H1 (cell line): ENCODE data around the gene MINDY3. TPM values are rescaled to one million over a fixed set of nuclear protein-coding genes. Genes with fewer than 3 reads are reported as not detected.

Experiments used
- BRCA1 ChIP-seq: IDR thresholded peaks from 2 replicates; pipeline ENCODE4 v1.6.1; 2012; ENCODE audit warnings: low read depth, low read length, improper control_type of control experiment
- CHD1 ChIP-seq: IDR thresholded peaks from 2 replicates; pipeline ENCODE4 v1.6.1; 2012; ENCODE audit warnings: low read depth, low read length, improper control_type of control experiment
- CHD2 ChIP-seq: IDR thresholded peaks from 2 replicates; pipeline ENCODE4 v1.6.1; 2012; ENCODE audit warnings: low read length, improper control_type of control experiment
- EP300 ChIP-seq, 2 experiments: IDR thresholded peaks; 1 replicate in 1 of 2; 2 replicates in 1 of 2; pipeline ENCODE4 v1.6.1; 2011 to 2012; ENCODE audit warnings: low read depth in 2 of 2, low read length in 2 of 2, mild to moderate bottlenecking in 2 of 2, borderline replicate concordance in 1 of 2, inconsistent platforms in 1 of 2, moderate library complexity in 1 of 2
- GTF2F1 ChIP-seq: IDR thresholded peaks from 2 replicates; pipeline ENCODE4 v1.6.1; 2012; ENCODE audit warnings: low read depth, low read length, improper control_type of control experiment, borderline replicate concordance
- HDAC6 ChIP-seq: IDR thresholded peaks from one replicate; pipeline ENCODE4 v1.7.1; 2012; ENCODE audit warnings: low read depth, mild to moderate bottlenecking, inconsistent platforms, low read length, moderate library complexity
- NANOG ChIP-seq: IDR thresholded peaks from 2 replicates; pipeline ENCODE4 v1.6.1; 2011; ENCODE audit warnings: low read length, low read depth, mild to moderate bottlenecking, inconsistent platforms; ENCODE audit not compliant: insufficient read depth, poor library complexity, severe bottlenecking
- NRF1 ChIP-seq: IDR thresholded peaks from 2 replicates; pipeline ENCODE4 v1.6.1; 2011; ENCODE audit warnings: mild to moderate bottlenecking, low read depth, low read length, improper control_type of control experiment
- POLR2AphosphoS5 ChIP-seq: IDR thresholded peaks from 2 replicates; pipeline ENCODE4 v1.6.1; 2011; ENCODE audit warnings: low read depth, low read length
- SIN3A ChIP-seq, 2 experiments: IDR thresholded peaks in 1 of 2; conservative IDR thresholded peaks in 1 of 2; 2 replicates each; pipeline ENCODE4 v1.6.1; 2011 to 2012; ENCODE audit warnings: low read length in 2 of 2, improper control_type of control experiment in 1 of 2, low read depth in 1 of 2, mild to moderate bottlenecking in 1 of 2
- SIRT6 ChIP-seq: IDR thresholded peaks from one replicate; pipeline ENCODE4 v1.7.1; 2012; ENCODE audit warnings: low read length, inconsistent platforms
- SIX5 ChIP-seq: IDR thresholded peaks from 2 replicates; pipeline ENCODE4 v1.6.1; 2011; ENCODE audit warnings: mild to moderate bottlenecking, low read depth, low read length
- SP2 ChIP-seq: IDR thresholded peaks from 2 replicates; pipeline ENCODE4 v1.6.1; 2012; ENCODE audit warnings: mild to moderate bottlenecking, low read length, inconsistent platforms
- SP4 ChIP-seq: IDR thresholded peaks from 2 replicates; pipeline ENCODE4 v1.6.1; 2012; ENCODE audit warnings: low read length, inconsistent platforms
- TAF7 ChIP-seq: optimal IDR thresholded peaks from 2 replicates; pipeline ENCODE3; 2011; ENCODE audit warnings: low read depth, mild to moderate bottlenecking, inconsistent platforms, low read length, moderate library complexity, borderline replicate concordance
- TCF12 ChIP-seq: IDR thresholded peaks from 2 replicates; pipeline ENCODE4 v1.6.1; 2011; ENCODE audit warnings: low read depth, mild to moderate bottlenecking, low read length
- YY1 ChIP-seq: IDR thresholded peaks from 2 replicates; pipeline ENCODE4 v1.6.1; 2011; ENCODE audit warnings: low read depth, mild to moderate bottlenecking, low read length
- polyA plus RNA-seq, 7 experiments: library from polyadenylated mRNA; depleted of rRNA in 3 of 7; stranded (reverse) in 5 of 7; unstranded in 2 of 7; fragments of >200 nt in 5 of 7; fragments of 200-250 nt in 2 of 7; gene quantifications; 1 replicate in 5 of 7; 2 replicates in 1 of 7; 4 replicates in 1 of 7; pipeline versions ENCODE4 v1.2.1 to v1.2.3, GENCODE V29; 2011 to 2013; ENCODE audit warnings: missing spikeins in 2 of 7, mixed read lengths in 2 of 7
- total RNA-seq: library from RNA; stranded (reverse); fragmentation: NEBNext Ultra II Directional; extraction: Animal tissue kit (Norgen Biotek cat#: 25700); gene quantifications from 2 replicates; pipeline ENCODE4 v1.2.1, GENCODE V29; 2021
- TF ChIP-seq, protein P1 (sequence below): IDR thresholded peaks from 2 replicates; pipeline ENCODE4 v1.6.1; 2012; ENCODE audit warnings: low read length, inconsistent platforms
- TF ChIP-seq, protein P2 (sequence below): IDR thresholded peaks from 2 replicates; pipeline ENCODE4 v1.6.1; 2011; ENCODE audit warnings: low read depth, mild to moderate bottlenecking, low read length; ENCODE audit not compliant: insufficient read depth
- TF ChIP-seq, protein P3 (sequence below), 3 experiments: IDR thresholded peaks; 1 replicate in 2 of 3; 2 replicates in 1 of 3; pipeline versions ENCODE4 v1.5.1 to v1.6.1; 2011; ENCODE audit warnings: low read length in 3 of 3, mild to moderate bottlenecking in 3 of 3, inconsistent platforms in 2 of 3, low read depth in 1 of 3, moderate library complexity in 1 of 3; ENCODE audit not compliant: insufficient read depth in 1 of 3; ENCODE audit errors: control extremely low read depth in 1 of 3

The MINDY3 gene
- total and polyA plus RNA-seq, 2 of the 8 experiments (the other 6 are each of a cell fraction or from before 2014, with no cell fraction given), result 4.6 to 13.6 TPM

DNA sequence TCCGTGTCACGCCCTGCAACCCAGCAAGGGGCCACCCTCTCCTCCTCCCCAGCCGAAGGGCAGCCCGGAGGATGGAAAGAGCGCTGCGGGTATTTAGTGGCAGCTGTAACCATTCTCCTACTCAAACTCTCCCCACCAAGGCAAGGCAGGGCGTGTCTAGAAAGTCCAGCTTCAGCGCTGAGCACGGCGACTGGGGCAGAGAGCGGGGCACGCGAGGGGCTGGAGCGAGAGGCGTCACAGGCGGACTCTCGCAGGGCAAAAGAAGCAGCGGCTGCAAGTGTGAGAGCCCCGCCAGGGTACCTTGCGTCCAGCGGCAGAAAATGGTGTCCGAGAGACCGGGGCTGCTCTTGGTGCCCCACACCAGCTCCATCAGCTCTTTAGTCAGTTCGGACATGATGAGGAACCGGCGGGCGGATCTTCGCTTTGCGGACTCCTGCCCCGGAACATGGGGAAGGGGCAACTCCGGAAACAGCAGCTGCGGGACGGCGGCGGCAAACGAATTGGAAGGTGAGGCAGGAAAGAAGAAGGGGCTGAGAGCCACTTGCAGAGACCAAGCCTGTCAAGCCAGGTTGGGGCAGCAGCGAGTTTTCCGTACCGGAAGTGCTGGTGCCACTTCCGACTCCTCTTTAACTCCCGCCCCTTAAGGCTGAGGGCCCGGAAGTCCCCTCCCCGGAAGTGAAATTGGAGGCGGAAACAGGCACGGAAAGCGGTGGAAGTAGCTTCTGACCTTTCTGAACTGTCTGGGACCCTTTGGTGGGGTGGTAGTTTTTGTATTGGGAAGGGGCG lies at the start of gene MINDY3 (continued):
- TF ChIP-seq, protein P1, sequence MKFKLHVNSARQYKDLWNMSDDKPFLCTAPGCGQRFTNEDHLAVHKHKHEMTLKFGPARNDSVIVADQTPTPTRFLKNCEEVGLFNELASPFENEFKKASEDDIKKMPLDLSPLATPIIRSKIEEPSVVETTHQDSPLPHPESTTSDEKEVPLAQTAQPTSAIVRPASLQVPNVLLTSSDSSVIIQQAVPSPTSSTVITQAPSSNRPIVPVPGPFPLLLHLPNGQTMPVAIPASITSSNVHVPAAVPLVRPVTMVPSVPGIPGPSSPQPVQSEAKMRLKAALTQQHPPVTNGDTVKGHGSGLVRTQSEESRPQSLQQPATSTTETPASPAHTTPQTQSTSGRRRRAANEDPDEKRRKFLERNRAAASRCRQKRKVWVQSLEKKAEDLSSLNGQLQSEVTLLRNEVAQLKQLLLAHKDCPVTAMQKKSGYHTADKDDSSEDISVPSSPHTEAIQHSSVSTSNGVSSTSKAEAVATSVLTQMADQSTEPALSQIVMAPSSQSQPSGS, result no peak
- TF ChIP-seq, protein P2, sequence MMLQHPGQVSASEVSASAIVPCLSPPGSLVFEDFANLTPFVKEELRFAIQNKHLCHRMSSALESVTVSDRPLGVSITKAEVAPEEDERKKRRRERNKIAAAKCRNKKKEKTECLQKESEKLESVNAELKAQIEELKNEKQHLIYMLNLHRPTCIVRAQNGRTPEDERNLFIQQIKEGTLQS, result no peak
- TF ChIP-seq CHD2 (no peak), TCF12 (no peak), NANOG (no peak), POLR2AphosphoS5 (no peak), YY1 (no peak; the same call in 1 of the 2 replicates), SIX5 (no peak), SP4 (no peak), EP300 (IDR thresholded peaks at IDR 0.05; ENCODE audit: borderline replicate concordance in 1 of 2, low read depth in 2 of 2, low read length in 2 of 2) (no peak), HDAC6 (no peak), BRCA1 (no peak), SIRT6 (no peak), GTF2F1 (no peak; the same call in 1 of the 2 replicates), CHD1 (no peak), SP2 (no peak), TAF7 (no peak), SIN3A (conservative IDR thresholded peaks at IDR 0.05 in 1 of 2, IDR thresholded peaks at IDR 0.05 in 1 of 2; ENCODE audit: low read depth in 1 of 2, low read length in 2 of 2) (0 out of 4 replicates have a peak, but pooled peaks of 1 of the 2 experiments have one; percentile 16), NRF1 (no peak)
- TF ChIP-seq, protein P3, sequence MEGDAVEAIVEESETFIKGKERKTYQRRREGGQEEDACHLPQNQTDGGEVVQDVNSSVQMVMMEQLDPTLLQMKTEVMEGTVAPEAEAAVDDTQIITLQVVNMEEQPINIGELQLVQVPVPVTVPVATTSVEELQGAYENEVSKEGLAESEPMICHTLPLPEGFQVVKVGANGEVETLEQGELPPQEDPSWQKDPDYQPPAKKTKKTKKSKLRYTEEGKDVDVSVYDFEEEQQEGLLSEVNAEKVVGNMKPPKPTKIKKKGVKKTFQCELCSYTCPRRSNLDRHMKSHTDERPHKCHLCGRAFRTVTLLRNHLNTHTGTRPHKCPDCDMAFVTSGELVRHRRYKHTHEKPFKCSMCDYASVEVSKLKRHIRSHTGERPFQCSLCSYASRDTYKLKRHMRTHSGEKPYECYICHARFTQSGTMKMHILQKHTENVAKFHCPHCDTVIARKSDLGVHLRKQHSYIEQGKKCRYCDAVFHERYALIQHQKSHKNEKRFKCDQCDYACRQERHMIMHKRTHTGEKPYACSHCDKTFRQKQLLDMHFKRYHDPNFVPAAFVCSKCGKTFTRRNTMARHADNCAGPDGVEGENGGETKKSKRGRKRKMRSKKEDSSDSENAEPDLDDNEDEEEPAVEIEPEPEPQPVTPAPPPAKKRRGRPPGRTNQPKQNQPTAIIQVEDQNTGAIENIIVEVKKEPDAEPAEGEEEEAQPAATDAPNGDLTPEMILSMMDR (IDR thresholded peaks at IDR 0.05; ENCODE audit: control extremely low read depth in 1 of 3, insufficient read depth in 1 of 3, low read depth in 1 of 3, low read length in 3 of 3), result no peak
